ENCODE data around the gene LPP.

Gene LPP

DNA sequence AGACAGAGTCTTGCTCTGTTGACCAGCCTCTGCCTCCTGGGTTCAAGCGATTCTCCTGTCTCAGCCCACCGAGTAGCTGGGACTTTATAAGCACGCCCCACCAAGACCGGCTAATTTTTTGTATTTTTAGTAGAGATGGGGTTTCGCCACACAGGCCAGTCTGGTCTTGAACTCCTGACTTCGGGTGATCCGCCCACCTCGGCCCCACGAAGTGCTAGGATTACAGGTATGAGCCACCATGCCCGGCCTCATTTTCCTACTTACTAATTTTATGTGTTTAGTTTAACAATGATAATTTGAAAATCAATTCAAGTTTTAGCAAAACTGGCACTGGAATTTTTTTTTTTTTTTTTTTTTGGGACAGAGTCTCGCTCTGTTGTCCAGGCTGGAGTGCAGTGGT lies 336.5 kb downstream of the LPP start:
- peaks cover 23% of the 10 kb centered on the region for H3K4me1 ChIP-seq (ENCODE audit: insufficient read depth, low read length, severe bottlenecking)
- H3K9me2 ChIP-seq (ENCODE audit: low read depth, low read length), result no peaks in the 10 kb centered on the region
- H4K20me1 ChIP-seq (ENCODE audit: insufficient read depth, low read length), result no peaks in the 10 kb centered on the region
- H3K9ac ChIP-seq (ENCODE audit: low read length), result no peak overlapping the region
- H3K79me2 ChIP-seq (ENCODE audit: insufficient read depth, low read length), result no peaks in the 10 kb centered on the region
- no peak for TF ChIP-seq EZH2 (IDR thresholded peaks at IDR 0.05; ENCODE audit: borderline replicate concordance, low read length)
- H2AFZ ChIP-seq (ENCODE audit: low read length), result no peak overlapping the region
- peak overlapping the region; percentile 11 for H3K4me3 ChIP-seq (ENCODE audit: low read depth, low read length, poor library complexity, severe bottlenecking)
- H3K27me3 ChIP-seq (ENCODE audit: insufficient read depth, low read length), result no peaks in the 10 kb centered on the region
- no peaks in the 10 kb centered on the region for H3K9me3 ChIP-seq (ENCODE audit: low read length)
- H3K27ac ChIP-seq (ENCODE audit: low read depth, low read length, poor library complexity, severe bottlenecking), result peak overlapping the region; percentile 86
- H3K4me2 ChIP-seq (ENCODE audit: low read length), result peak overlapping the region; percentile 41; the same call in 1 of the 2 replicates
- no peaks in the 10 kb centered on the region for H3F3A ChIP-seq (ENCODE audit: insufficient read depth, low read length)
- H3K36me3 ChIP-seq (ENCODE audit: insufficient read depth, low read length), result no peaks in the 10 kb centered on the region

DNA sequence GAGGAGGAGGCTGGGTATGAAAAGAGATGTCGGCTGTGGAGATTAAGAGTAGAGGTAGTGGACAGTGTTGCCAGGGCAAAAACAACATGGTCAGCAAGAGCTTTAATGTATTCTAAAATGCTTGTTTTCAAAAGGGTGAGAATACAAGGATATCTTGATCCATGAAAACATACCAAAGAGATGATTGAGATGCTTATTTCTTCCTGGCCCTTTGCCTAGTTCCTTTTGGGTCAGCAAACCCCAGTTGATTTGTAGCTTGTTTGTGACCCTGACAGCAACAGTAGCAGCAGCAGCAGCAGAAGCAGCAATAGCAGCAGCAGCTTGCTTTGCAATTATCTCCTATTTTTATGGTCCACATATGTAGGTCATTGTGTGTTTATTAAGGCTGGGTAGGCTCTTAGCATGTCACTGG lies 337.3 kb downstream of the LPP start:
- H3K4me2 ChIP-seq (ENCODE audit: low read length), result no peak overlapping the region
- no peak overlapping the region for H3K4me3 ChIP-seq (ENCODE audit: low read depth, low read length, poor library complexity, severe bottlenecking)
- H3K79me2 ChIP-seq (ENCODE audit: insufficient read depth, low read length), result no peaks in the 10 kb centered on the region
- no peak for TF ChIP-seq EZH2 (IDR thresholded peaks at IDR 0.05; ENCODE audit: borderline replicate concordance, low read length)
- TF ChIP-seq, protein P1, sequence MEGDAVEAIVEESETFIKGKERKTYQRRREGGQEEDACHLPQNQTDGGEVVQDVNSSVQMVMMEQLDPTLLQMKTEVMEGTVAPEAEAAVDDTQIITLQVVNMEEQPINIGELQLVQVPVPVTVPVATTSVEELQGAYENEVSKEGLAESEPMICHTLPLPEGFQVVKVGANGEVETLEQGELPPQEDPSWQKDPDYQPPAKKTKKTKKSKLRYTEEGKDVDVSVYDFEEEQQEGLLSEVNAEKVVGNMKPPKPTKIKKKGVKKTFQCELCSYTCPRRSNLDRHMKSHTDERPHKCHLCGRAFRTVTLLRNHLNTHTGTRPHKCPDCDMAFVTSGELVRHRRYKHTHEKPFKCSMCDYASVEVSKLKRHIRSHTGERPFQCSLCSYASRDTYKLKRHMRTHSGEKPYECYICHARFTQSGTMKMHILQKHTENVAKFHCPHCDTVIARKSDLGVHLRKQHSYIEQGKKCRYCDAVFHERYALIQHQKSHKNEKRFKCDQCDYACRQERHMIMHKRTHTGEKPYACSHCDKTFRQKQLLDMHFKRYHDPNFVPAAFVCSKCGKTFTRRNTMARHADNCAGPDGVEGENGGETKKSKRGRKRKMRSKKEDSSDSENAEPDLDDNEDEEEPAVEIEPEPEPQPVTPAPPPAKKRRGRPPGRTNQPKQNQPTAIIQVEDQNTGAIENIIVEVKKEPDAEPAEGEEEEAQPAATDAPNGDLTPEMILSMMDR (IDR thresholded peaks at IDR 0.05; ENCODE audit: low read length), result no peak
- H4K20me1 ChIP-seq (ENCODE audit: insufficient read depth, low read length), result no peaks in the 10 kb centered on the region
- no peaks in the 10 kb centered on the region for H3K36me3 ChIP-seq (ENCODE audit: insufficient read depth, low read length)
- H3K9me2 ChIP-seq (ENCODE audit: low read depth, low read length), result no peaks in the 10 kb centered on the region
- no peak overlapping the region for H2AFZ ChIP-seq (ENCODE audit: low read length)
- no peaks in the 10 kb centered on the region for H3K27me3 ChIP-seq (ENCODE audit: insufficient read depth, low read length)
- H3F3A ChIP-seq (ENCODE audit: insufficient read depth, low read length), result no peaks in the 10 kb centered on the region
- peaks cover 23% of the 10 kb centered on the region for H3K4me1 ChIP-seq (ENCODE audit: insufficient read depth, low read length, severe bottlenecking)
- H3K27ac ChIP-seq (ENCODE audit: low read depth, low read length, poor library complexity, severe bottlenecking), result no peak overlapping the region
- no peaks in the 10 kb centered on the region for H3K9me3 ChIP-seq (ENCODE audit: low read length)
- H3K9ac ChIP-seq (ENCODE audit: low read length), result no peak overlapping the region

DNA sequence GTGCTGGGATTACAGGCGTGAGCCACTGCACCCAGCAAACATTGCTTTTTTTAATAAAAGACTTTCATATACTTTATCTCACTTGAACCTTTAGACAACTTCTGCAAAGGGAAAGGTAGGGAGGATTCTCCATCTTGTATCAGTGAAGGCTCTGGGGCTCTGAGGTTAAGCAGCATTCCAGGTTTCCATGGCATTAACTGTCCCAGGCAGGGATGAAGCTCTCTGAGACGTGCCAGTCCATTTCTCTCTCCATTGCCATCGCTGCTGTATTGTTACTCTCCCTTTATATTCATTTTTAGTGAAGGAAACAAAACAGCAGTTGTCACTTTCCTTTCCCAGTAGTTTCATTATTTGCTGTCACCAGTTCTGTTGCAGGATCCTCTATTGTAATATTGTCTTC lies 342.4 kb downstream of the LPP start:
- no peak overlapping the region for H3K9ac ChIP-seq (ENCODE audit: low read length)
- H3K4me2 ChIP-seq (ENCODE audit: low read length), result no peak overlapping the region
- no peaks in the 10 kb centered on the region for H3K9me3 ChIP-seq (ENCODE audit: low read length)
- H2AFZ ChIP-seq (ENCODE audit: low read length), result no peak overlapping the region
- H3K36me3 ChIP-seq (ENCODE audit: insufficient read depth, low read length), result no peaks in the 10 kb centered on the region
- no peak overlapping the region for H3K27ac ChIP-seq (ENCODE audit: low read depth, low read length, poor library complexity, severe bottlenecking)
- TF ChIP-seq EZH2 (IDR thresholded peaks at IDR 0.05; ENCODE audit: borderline replicate concordance, low read length), result no peak
- TF ChIP-seq, protein P1 (IDR thresholded peaks at IDR 0.05; ENCODE audit: low read length), result no peak
- H3F3A ChIP-seq (ENCODE audit: insufficient read depth, low read length), result no peaks in the 10 kb centered on the region
- H3K9me2 ChIP-seq (ENCODE audit: low read depth, low read length), result no peaks in the 10 kb centered on the region; the same call in 1 of the 2 replicates
- peaks cover 5% of the 10 kb centered on the region for H3K4me1 ChIP-seq (ENCODE audit: insufficient read depth, low read length, severe bottlenecking)
- no peak overlapping the region for H3K4me3 ChIP-seq (ENCODE audit: low read depth, low read length, poor library complexity, severe bottlenecking)
- no peaks in the 10 kb centered on the region for H3K79me2 ChIP-seq (ENCODE audit: insufficient read depth, low read length)
- H3K27me3 ChIP-seq (ENCODE audit: insufficient read depth, low read length), result no peaks in the 10 kb centered on the region
- no peaks in the 10 kb centered on the region for H4K20me1 ChIP-seq (ENCODE audit: insufficient read depth, low read length)

DNA sequence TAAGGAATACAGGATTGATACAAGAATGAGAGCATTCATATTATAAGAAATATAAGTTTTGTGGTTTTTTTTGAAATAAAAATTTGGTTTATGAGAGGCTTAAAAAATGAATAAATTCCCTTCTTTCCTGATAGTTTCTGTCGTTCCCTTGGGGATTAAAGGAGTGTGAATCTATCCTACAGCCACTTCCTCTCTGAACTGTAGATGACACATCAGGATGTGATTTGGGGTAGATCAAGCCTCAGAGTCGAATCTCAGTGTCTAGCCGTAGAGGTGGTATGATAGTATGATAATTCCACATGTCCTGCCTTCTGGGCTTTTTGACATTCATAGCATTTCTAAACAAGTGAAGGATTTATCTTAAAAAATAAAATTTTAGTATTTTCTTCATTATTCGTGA lies 343.1 kb downstream of the LPP start:
- H3K4me1 ChIP-seq (ENCODE audit: insufficient read depth, low read length, severe bottlenecking), result peaks cover 5% of the 10 kb centered on the region
- no peak overlapping the region for H3K27ac ChIP-seq (ENCODE audit: low read depth, low read length, poor library complexity, severe bottlenecking)
- H2AFZ ChIP-seq (ENCODE audit: low read length), result no peak overlapping the region
- no peaks in the 10 kb centered on the region for H3K9me3 ChIP-seq (ENCODE audit: low read length)
- TF ChIP-seq EZH2 (IDR thresholded peaks at IDR 0.05; ENCODE audit: borderline replicate concordance, low read length), result no peak
- TF ChIP-seq, protein P1 (IDR thresholded peaks at IDR 0.05; ENCODE audit: low read length), result no peak
- no peak overlapping the region for H3K9ac ChIP-seq (ENCODE audit: low read length)
- H3K27me3 ChIP-seq (ENCODE audit: insufficient read depth, low read length), result no peaks in the 10 kb centered on the region
- no peaks in the 10 kb centered on the region for H3K79me2 ChIP-seq (ENCODE audit: insufficient read depth, low read length)
- H3F3A ChIP-seq (ENCODE audit: insufficient read depth, low read length), result no peaks in the 10 kb centered on the region
- no peak overlapping the region for H3K4me2 ChIP-seq (ENCODE audit: low read length)
- no peaks in the 10 kb centered on the region; the same call in 1 of the 2 replicates for H3K9me2 ChIP-seq (ENCODE audit: low read depth, low read length)
- H4K20me1 ChIP-seq (ENCODE audit: insufficient read depth, low read length), result no peaks in the 10 kb centered on the region
- H3K36me3 ChIP-seq (ENCODE audit: insufficient read depth, low read length), result no peaks in the 10 kb centered on the region
- H3K4me3 ChIP-seq (ENCODE audit: low read depth, low read length, poor library complexity, severe bottlenecking), result no peak overlapping the region
